ENCODE data around the gene HS1BP3.

Gene HS1BP3

DNA sequence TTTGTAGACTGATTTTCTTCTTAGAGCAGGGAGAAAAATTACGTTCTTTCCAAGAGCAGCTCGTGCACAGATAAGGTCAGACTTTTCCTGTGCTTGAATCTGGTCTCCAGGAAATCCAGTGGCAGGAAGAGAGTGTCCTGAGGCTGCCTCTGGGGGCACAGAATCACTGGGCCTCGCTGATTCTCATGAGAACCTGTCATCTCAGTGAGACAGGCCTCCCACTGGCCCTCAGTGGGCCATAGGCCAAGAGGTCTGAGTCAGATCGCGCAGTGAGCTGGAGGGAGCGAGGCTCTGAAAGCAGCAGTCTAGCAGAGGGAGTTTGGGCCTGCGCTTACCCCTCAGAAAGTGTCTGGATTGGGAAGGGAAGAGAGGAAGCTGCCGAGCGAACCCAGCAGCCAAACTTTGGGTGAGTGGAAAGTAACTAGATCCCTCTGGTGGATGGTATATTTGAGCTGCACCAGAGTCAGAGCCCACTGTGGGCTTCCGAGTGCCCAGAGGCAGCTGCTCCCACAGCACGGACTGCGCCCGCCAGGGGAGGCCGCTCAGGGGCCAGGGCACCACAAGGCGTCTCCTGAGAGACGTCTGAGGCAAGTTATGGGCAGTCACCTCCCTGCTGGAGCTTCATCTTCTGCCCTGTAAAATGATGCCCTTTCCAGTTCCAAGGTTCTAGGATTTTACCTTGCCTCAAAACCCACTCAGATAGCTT lies 24.2 kb upstream of the HS1BP3 start:
- peak; percentile 86 for DNase-seq

DNA sequence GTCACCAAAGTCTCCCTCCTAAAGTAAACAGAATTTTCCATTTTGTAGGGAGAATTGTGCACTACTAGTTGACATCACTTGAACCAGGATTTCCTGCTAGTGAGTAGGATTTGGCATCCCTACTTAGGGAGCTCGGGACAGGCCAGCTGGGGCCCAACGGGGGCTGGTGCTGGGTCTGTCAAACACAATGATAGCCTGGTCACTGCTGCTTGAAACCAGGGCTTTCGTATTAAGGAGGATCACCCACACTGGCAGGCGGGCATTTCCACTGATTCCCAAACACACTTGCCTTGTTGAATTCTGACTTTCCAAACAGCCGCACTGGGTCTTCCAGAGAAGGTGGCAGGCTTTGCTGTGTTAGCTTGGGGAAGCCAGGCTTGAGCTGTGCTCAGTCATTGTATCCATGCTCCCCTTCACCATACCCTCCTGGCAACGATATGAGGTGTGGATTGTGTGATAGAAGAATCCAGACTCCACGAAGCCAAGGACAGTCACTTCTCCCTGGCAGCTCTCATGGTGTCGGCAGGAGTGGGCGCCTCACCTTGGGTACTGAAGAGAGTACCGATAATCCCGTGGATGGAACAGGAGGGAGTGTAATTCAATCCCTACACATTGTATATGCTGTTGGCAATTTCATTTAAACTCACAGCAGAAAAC lies 23.5 kb upstream of the HS1BP3 start:
- no peak for DNase-seq

DNA sequence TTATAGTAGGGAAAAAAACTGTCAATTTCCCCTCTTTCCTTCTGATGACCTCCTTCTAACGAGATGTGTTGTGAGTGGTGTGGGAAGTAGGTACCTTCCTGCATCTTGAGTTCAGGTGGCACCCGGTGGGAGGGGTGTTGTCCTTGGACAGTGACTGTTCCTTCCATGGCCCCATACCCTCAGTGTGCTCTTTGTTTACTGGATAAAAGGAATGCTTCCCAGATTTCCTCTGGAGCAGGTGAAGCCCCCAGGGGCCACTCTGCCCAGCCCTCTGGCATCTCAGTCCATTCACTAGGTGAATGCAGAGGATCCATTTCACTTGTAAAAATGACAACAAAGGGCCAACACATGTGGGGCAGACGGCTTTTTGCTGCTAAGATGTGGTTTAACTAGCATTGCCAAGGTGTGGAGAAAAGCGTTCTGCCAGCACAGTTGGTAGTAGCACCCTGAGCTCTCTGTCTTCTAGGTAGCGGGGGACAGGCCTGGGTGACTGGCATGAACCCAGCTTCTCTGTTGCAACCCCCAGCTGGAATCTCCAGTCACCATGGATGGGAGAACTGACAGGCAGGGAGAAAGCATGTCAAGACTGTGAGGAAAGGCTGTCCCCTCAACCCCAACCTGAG lies 22.9 kb upstream of the HS1BP3 start:
- no peak for DNase-seq

DNA sequence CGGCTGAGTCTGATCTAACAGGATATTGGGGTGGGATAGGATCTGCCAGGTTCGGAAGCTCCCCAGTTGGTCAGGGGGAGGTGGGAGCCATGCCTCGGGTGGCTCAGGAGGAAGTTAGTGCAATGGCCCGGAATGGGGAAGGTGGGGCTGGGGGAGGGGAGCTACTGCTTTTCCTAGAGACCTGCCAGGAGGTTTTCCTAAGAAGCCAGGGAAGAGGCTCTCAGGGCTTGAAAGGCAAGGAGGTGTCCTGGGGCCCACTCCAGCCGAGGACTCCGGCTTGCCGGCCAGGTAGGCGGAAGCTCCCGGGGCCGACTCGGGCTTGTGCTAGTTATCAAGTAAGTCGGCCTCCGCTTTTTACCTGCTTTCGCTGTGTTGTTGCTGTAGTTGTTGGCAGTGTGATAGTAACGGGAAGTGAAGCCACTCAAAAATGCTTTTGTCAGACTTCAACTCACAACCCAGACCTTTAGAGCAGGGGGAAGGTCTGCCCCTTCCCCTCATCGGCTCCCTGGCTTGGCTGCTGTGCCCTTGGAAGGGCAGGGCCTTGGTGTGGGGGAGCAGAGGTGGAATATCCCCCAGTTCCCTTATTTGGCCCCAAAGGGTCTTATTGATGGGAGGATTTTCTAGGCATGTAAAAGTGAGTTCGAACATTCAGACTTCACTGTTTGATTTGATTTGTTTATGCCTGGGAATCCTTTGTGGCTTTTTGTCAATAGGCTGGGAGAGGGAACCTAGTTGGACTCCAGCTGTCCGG lies 21.5 kb upstream of the HS1BP3 start:
- DNase-seq = no peak

DNA sequence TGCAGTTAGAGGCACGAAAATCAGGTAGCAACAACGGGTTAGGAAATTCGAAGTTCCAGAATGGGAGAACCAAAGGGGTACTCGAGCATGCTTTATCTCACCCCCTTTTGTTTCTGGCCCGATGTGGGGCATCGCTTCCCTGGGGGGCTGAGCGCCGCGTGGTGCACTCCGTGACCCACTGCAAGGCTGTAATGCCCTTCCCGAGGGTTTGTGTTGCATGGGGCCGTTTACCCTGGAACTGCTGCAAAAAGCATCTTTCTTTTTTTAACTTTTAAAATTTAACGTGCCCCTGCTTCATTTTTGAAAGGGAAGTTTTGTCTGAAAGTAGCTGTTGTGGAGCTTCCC lies 20.8 kb upstream of the HS1BP3 start:
- no peak for DNase-seq

DNA sequence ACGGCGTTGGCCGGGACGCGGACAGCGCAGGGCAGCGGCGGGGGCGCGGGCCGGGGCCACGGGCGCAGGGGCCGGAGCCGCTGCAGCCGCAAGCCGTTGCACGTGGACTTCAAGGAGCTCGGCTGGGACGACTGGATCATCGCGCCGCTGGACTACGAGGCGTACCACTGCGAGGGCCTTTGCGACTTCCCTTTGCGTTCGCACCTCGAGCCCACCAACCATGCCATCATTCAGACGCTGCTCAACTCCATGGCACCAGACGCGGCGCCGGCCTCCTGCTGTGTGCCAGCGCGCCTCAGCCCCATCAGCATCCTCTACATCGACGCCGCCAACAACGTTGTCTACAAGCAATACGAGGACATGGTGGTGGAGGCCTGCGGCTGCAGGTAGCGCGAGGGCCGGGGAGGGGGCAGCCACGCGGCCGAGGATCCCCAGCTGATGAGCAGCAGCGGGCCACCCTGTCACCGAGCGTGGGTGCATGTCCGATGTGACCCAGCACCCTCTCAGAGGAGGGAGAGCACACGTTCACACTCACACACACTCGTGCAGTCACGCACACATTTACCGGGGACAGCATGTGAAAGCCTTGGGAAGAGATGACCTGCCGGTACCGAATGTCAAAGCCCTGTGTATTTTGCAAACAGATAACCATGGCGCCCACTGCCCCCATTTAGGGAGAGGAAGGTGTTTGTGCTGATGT lies 20.3 kb upstream of the HS1BP3 start:
- no peak for DNase-seq

DNA sequence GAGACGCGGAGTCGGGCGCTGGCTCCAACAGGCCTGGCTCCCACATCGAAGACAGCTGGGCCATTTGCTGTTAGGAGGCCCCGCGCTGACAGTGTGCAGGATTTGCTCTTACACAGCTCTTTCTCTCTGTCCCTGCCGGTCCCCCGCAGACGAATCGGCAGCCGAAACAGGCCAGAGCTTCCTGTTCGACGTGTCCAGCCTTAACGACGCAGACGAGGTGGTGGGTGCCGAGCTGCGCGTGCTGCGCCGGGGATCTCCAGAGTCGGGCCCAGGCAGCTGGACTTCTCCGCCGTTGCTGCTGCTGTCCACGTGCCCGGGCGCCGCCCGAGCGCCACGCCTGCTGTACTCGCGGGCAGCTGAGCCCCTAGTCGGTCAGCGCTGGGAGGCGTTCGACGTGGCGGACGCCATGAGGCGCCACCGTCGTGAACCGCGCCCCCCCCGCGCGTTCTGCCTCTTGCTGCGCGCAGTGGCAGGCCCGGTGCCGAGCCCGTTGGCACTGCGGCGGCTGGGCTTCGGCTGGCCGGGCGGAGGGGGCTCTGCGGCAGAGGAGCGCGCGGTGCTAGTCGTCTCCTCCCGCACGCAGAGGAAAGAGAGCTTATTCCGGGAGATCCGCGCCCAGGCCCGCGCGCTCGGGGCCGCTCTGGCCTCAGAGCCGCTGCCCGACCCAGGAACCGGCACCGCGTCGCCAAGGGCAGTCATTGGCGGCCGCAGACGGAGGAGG lies 19.6 kb upstream of the HS1BP3 start:
- DNase-seq = no peak

DNA sequence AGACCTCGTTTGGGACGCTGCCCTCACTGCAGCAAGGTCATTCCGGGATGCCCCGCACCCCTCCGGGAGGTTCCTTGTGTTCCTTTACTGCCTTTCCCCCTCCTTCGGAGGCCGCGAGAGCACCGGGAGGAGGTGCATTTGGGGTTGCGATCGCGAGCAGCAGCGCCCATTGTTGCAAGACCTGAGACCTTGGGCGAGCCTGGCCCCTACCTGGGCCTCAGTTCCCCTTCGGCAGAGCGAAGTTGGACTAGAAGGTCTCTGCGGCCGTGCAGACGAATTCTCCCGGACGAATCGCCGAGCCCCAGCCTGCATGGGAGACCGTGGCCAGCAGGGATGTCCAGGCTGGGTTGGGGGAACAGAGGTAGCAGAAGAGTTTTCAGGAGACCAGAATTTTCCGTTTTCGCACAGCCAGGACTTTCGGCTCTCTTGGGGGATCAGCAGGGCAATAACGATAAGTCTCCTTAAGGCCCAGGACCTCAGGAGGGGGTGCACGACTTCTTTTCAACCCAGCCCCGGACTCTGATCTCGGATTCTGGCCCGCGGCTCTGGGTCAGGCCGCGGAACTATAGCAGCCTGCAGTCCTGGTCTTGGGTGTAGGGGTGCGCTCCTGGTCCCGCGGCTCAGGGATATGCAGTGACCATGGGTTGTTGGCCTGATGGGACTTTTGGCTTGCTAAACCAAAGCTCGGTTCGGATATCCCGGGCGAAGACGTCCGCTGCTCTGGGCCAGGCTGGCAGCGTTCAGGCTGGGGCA lies 18.8 kb upstream of the HS1BP3 start:
- no peak for DNase-seq

DNA sequence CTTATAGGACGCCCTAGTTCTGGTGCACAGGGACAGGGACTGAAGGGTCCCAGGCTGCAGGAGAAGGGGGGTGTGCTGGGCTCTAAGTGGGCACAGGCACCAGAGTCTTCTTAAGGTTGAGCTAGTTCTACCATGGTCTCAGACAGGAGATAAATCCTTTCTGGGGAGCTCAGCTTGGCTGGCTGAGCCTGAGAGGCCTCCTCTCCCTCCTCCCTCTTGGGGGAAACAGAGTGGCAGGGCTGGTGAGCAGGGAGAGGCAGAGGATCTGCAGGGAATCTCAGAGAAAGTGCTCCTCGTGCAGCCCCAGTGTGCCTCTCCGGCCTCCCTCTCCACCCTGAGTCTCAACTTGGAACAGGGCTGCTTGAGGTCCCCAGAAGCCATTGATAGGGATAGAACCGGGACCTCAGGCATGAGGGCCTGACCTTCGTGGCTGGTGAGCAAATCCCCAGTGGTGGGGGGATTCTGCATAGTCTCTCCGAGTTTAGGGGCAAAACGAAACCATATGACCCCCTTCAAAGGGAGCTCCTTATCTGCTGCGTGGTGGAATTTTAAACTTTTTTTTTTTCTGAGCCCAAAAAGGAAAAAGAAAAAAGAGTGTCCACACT lies 18.1 kb upstream of the HS1BP3 start:
- no peak for DNase-seq

DNA sequence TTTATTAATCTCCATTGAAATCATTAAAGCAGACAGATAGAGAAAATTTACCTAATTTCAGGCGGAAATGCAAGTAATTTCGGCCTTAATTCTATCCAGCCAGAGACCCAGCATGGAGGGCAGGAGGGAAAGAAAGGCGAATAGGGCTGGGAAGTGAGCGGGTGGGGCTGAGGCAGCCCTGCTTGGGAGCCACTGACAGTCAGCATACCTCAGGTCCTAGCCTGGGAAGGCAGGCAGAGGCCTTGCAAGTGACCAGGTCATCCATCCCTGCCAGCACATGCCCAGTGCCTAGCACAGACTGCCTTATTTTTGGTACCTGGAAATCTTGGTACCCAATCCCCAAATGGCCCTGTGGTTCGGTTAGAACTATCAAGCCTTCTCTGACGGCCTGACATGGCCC lies 17.6 kb upstream of the HS1BP3 start:
- DNase-seq = no peak

DNA sequence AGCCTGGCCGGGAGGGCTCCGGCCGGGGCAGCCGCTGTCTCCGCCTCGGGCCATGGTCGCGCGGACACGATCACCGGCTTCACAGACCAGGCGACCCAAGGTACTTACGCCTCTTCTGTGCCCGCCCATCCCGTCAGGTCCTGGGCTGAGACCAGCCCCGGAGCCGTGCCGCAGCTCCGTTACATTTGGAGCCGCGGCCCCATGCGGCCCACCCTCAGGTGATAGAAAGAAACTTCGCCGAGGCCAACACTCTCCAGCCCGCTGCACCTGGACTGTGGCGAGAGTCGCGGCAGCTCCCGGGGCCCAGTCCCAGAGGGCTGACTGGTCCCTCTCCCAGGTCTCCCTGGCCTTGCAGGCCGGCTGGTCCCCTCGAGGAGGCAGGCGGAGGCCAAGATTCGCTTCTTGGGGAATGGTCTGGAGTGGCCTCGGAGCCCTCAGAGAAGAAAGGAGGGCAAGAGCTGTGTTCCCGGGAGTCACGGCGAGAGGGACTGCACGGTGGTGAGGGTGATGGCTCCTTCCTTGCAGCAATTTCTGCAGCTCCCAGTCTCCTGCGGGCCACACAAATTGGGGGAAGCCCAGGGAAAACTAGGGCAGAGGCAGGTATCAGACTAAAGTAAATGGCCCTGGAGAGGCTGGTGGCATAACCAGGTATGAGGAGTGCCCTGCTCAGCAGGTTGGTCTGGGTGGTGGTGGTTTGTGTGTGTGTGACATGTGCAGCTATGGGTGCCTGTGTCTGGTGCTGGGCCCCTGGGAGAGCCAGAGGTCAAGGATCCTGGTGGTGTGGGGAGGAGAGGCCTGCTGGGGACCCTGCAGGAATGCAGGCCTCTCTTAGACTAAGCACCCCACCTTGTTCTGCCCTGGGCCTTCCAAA lies 16.9 kb upstream of the HS1BP3 start:
- no peak for DNase-seq

DNA sequence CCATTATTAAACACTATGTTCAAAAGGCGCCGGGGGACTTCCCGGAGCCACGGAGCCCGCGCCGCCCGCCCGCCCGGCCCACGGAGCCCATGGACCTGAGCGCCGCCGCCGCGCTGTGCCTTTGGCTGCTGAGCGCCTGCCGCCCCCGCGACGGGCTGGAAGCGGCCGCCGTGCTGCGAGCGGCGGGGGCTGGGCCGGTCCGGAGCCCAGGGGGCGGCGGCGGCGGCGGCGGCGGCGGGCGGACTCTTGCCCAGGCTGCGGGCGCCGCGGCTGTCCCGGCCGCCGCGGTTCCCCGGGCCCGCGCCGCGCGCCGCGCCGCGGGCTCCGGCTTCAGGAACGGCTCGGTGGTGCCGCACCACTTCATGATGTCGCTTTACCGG lies 16.2 kb upstream of the HS1BP3 start:
- DNase-seq = no peak

DNA sequence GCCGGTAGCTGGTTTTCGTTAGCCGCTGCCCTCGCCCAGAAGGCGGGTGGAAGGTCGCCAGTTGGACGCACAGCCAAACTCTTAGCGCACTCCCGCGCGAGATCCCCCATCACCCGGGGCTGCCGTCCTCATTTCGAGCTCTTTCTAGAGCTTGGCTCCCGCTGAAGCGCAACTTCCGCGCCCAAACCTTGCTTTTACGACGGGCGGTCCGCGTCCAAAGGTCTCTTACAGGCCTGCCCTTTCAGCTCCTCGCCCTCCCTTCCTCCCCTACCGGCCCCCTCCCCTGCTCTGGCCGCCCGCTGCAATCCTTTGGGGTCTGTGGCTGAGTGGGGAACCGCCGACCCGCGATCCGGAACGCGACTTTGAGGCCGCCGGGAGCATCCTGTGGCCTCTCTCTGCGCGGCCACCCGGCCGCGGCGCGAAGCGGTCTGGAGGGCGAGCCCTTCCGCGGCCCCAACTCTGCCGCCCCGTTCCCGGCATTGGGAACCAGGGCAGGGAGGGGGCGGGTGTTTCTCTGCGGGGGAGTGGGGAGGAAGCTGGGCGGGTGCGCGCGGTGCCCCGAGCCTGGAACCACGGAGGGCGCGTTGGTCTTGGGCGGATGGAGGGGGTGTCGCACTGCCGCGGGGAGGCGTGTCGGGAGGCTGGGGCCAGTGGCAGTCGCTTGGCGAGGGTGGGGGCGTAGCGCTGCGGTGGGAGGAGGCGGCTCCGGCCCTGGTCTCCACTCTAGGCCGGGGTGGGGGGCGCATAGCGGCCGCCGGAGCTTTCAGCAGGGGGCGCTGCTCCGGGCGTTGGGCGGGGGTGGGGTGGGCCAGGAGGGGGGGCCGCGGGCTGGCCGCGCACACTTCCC lies 15.6 kb upstream of the HS1BP3 start, which contains the start of gene GDF7:
Gene GDF7, plus strand, starts transcription at position 841 of the 847 bp plus-strand sequence. CDS start 96 bp downstream, outside the sequence.
- peak; percentile 26 for DNase-seq

DNA sequence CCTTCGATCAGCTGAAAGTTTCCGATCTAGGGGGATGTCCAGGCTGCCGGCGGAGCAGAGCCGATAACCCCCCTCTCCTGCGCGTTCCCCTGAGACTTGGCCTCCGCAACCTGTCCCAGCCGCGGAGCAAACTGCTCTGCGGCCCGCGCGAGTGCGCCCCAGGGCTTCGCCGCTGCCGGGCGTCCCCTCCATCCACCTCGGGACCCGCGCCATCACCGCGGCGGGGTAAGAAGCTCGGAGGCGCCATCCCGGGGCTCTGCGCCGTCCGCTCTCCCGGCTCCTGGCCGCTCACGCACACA lies 15.1 kb upstream of the HS1BP3 start:
- no peak for DNase-seq

DNA sequence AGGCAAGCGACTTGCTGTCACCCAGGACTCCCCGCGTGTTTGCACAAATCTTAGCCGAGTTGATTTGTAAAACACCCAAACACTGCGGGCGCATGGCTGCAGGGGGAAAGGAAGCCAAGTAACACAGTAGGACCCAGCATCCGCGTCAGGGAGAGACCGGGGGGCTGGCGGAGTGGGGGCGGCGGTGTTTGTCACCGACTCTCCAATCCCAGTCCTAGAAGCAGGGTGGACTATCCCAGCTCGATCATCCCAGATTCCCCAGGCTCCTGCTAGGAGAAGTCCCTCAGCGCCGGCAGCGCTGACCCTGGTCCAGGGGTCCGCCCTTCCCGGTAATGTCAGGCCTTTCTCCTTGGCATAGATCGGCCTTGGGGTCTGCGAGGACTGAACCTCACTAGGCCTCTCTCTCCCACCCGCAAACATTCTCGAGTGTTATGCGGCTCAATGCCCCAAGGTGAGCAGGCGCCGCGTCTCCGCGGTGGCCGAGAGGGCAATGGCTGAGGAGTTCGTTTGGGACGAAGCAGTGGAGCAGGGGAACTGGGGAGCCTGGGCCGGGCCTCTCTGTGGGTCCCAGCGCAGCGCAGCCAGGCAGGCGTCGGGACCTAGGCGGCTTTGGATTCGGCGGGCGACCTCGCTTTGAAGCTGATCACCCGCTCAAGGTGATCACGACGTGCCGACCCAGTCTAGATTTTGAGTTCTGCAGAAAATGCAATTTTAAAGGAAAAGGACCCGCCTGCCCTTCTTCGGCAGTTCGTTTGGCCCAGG lies 14.5 kb upstream of the HS1BP3 start:
- DNase-seq = no peak

DNA sequence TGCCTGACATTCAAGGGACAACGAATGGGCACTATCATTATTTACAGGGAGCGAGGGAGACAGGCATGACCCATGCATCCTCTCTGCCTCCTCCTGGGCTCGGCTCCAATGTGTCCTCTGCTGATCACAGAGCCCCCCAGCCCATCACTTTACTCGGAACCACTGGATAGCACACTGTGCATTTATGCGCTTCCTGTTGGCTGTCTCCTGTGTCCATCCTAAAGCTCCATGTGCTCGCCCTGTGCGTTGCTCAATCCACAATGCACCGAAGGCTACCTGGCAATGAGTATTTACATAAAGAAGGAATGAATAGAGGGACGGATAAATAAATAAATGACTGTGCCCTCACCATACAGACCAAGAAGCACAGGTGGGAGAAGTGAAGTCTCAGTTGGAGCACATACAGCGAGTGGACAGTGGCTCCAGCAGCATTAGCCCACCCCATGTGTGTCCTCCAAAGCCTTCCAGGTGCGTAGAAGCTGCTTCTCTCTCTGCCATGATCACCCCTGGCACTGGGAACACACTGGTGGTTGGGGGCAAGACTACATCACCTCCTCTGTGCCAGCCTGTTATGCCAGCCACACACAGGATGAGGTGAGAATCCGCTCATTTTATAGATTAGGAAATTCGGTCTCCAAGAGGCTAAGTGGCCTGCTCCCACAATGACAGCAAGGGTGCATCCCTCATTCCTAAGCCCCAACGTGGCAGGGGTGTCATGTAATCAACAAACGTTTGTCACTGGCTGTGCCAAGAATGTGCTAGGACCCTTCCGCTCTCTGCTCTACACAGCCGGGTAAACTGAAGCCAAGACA lies 13.7 kb upstream of the HS1BP3 start:
- DNase-seq = no peak

DNA sequence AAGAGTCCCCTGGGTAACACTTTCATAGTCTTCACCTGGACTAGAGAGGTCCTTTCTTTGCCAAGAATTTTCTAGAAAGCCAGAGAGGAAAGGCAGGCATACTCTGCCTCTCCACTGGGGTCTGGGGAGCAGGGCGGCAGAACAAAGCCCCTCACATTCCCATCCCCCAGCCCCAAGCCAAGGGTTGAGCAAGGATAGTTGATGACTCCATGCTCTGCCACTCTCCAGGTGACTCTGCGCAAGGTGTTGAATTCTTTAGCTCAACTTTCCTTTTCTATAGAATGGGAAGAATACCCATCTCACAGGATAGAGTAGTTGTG lies 13.1 kb upstream of the HS1BP3 start:
- DNase-seq = no peak

Measured in EL (cell line).